ENCODE data around the gene SORBS1. TPM values are rescaled to one million over a fixed set of nuclear protein-coding genes. Genes with fewer than 3 reads are reported as not detected.

SORBS1 gene
- total RNA-seq, 1 donor from 2014 or later = 5.1 TPM

DNA sequence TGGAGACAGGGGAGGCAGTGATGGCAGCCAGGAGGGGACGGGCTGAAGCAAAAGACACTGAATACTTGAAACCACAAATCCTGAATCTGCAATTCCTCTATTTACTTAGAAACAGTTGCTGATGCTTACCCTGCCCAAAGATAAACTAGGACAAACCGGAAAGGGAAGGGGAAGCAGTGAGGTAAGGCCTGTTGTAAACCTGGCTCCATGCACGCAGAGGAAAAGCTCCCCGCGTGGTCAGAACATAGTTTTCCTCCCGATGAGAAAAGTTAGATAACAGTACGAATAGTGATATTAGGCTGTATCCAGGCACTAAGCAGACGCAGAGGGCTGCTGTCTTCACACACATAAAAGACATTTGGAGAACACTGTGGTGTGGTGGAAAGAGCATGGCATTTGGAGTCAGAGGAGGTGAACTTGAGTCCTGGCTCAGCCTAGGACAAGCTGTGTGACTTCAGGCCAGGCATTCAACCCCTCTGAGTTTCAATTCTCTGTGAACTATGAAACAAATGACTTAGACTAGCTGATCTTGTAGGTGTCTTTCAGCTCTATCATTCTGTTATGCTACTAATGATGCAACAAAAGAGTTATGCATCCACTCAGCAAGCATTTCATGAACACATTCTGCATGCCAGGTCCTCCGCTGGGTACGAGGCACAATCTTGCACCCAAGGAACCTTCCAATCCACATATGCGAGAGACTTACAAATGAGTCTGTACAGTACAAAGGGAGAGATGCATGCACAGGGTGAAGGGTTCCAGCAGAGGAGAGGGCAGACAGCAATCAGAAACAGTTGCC is 80.9 kb downstream of the SORBS1 start:
- Histone ChIP-seq H3K4me3 (ENCODE audit: insufficient read depth, low read depth, low read length) (no peak overlapping the region), H3K4me1 (ENCODE audit: insufficient read depth, low read length) (peaks cover 4% of the 10 kb centered on the region), H3K4me2 (ENCODE audit: low read length) (no peak overlapping the region), H3K27me3 (ENCODE audit: insufficient read depth, low read length) (no peaks in the 10 kb centered on the region), H3K36me3 (ENCODE audit: insufficient read depth, low read length) (no peaks in the 10 kb centered on the region), H4K20me1 (ENCODE audit: insufficient read depth, low read length) (no peaks in the 10 kb centered on the region), H2AFZ (ENCODE audit: low read depth, low read length) (no peak overlapping the region), H3K9me3 (ENCODE audit: insufficient read depth, low read depth, low read length) (no peaks in the 10 kb centered on the region), H3K27ac (ENCODE audit: low read depth, low read length) (no peak overlapping the region), H3K79me2 (ENCODE audit: insufficient read depth, low read length) (no peaks in the 10 kb centered on the region), H3K9ac (ENCODE audit: low read length) (no peak overlapping the region)
- Mint-ChIP-seq H3K4me1 (ENCODE audit: low read depth, unreplicated experiment) (peaks cover 43% of the 10 kb centered on the region), H3K9me3 (ENCODE audit: unreplicated experiment) (peaks cover 2% of the 10 kb centered on the region), H3K36me3 (ENCODE audit: low read depth, unreplicated experiment) (no peaks in the 10 kb centered on the region), H3K4me3 (ENCODE audit: unreplicated experiment) (no peak overlapping the region), H3K27ac (ENCODE audit: unreplicated experiment) (peak overlapping the region; percentile 82), H3K27me3 (ENCODE audit: low read depth, unreplicated experiment) (no peaks in the 10 kb centered on the region)
- TF ChIP-seq EZH2 (IDR thresholded peaks at IDR 0.05; ENCODE audit: insufficient read depth, low read length) = no peak
- TF ChIP-seq, protein P1, sequence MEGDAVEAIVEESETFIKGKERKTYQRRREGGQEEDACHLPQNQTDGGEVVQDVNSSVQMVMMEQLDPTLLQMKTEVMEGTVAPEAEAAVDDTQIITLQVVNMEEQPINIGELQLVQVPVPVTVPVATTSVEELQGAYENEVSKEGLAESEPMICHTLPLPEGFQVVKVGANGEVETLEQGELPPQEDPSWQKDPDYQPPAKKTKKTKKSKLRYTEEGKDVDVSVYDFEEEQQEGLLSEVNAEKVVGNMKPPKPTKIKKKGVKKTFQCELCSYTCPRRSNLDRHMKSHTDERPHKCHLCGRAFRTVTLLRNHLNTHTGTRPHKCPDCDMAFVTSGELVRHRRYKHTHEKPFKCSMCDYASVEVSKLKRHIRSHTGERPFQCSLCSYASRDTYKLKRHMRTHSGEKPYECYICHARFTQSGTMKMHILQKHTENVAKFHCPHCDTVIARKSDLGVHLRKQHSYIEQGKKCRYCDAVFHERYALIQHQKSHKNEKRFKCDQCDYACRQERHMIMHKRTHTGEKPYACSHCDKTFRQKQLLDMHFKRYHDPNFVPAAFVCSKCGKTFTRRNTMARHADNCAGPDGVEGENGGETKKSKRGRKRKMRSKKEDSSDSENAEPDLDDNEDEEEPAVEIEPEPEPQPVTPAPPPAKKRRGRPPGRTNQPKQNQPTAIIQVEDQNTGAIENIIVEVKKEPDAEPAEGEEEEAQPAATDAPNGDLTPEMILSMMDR (IDR thresholded peaks at IDR 0.05; ENCODE audit: insufficient read depth, low read depth, low read length) = no peak
- no peak for FAIRE-seq
- no peak for DNase-seq (ENCODE audit: low read depth)

DNA sequence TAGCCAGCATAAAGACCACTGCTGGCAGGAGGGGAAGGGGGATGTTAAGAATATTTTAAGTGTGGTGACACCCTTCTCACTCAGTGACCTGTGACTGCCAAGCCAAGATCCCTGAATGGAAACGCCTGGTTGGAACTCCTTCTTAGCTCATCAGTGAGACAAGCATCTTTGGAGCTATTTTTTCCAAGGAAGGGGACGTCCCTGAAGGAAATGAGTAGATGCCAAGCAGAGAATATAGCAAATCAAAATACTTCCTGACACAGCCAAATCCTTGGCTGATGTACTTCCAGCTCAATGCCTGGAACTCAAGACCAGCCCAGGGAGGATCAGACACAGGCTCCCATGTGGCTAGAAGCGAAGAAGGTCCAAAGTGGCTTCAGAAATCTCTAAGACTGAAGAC is 82.2 kb downstream of the SORBS1 start:
- Histone ChIP-seq H3K27me3 (ENCODE audit: insufficient read depth, low read length) (no peaks in the 10 kb centered on the region), H2AFZ (ENCODE audit: low read depth, low read length) (no peak overlapping the region), H3K4me3 (ENCODE audit: insufficient read depth, low read depth, low read length) (no peak overlapping the region), H3K9me3 (ENCODE audit: insufficient read depth, low read depth, low read length) (no peaks in the 10 kb centered on the region), H3K9ac (ENCODE audit: low read length) (no peak overlapping the region), H3K79me2 (ENCODE audit: insufficient read depth, low read length) (no peaks in the 10 kb centered on the region), H3K36me3 (ENCODE audit: insufficient read depth, low read length) (no peaks in the 10 kb centered on the region), H3K27ac (ENCODE audit: low read depth, low read length) (no peak overlapping the region), H4K20me1 (ENCODE audit: insufficient read depth, low read length) (no peaks in the 10 kb centered on the region), H3K4me1 (ENCODE audit: insufficient read depth, low read length) (no peaks in the 10 kb centered on the region), H3K4me2 (ENCODE audit: low read length) (no peak overlapping the region)
- peaks cover 2% of the 10 kb centered on the region for H3K9me3 Mint-ChIP-seq (ENCODE audit: unreplicated experiment)
- FAIRE-seq (no peak), DNase-seq (ENCODE audit: low read depth) (no peak)
- no peak overlapping the region for H3K4me3 Mint-ChIP-seq (ENCODE audit: unreplicated experiment)
- TF ChIP-seq EZH2 (IDR thresholded peaks at IDR 0.05; ENCODE audit: insufficient read depth, low read length) = no peak
- TF ChIP-seq, protein P1 (IDR thresholded peaks at IDR 0.05; ENCODE audit: insufficient read depth, low read depth, low read length) = no peak
- no peaks in the 10 kb centered on the region for H3K27me3 Mint-ChIP-seq (ENCODE audit: low read depth, unreplicated experiment)
- H3K27ac Mint-ChIP-seq (ENCODE audit: unreplicated experiment) = no peak overlapping the region
- H3K36me3 Mint-ChIP-seq (ENCODE audit: low read depth, unreplicated experiment) = no peaks in the 10 kb centered on the region
- peaks cover 43% of the 10 kb centered on the region for H3K4me1 Mint-ChIP-seq (ENCODE audit: low read depth, unreplicated experiment)

DNA sequence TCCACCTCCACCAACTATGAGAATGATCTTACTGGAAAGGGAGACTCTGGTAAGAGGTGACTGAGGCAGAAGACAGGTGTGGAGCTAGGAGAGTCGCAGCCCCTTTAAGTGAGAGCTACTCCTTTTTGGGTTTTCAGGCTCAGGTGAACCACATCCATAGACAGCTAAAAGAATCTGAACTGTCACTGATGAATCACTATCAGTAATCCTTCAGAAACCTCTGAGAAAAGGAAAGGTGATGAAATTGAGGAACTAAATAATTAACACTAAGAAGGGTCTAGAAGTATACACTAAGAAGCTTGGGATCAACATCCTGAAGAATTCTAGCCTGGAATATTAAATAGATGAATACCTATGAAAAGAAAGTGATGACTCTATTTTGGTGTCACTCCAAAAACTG is 83.0 kb downstream of the SORBS1 start:
- DNase-seq (ENCODE audit: low read depth) (no peak), FAIRE-seq (no peak)
- Mint-ChIP-seq H3K9me3 (ENCODE audit: unreplicated experiment) (peaks cover 2% of the 10 kb centered on the region), H3K27ac (ENCODE audit: unreplicated experiment) (no peak overlapping the region), H3K4me3 (ENCODE audit: unreplicated experiment) (no peak overlapping the region), H3K36me3 (ENCODE audit: low read depth, unreplicated experiment) (no peaks in the 10 kb centered on the region), H3K27me3 (ENCODE audit: low read depth, unreplicated experiment) (no peaks in the 10 kb centered on the region), H3K4me1 (ENCODE audit: low read depth, unreplicated experiment) (peaks cover 45% of the 10 kb centered on the region)
- Histone ChIP-seq H3K9ac (ENCODE audit: low read length) (no peak overlapping the region), H3K4me1 (ENCODE audit: insufficient read depth, low read length) (no peaks in the 10 kb centered on the region), H3K27ac (ENCODE audit: low read depth, low read length) (no peak overlapping the region), H3K36me3 (ENCODE audit: insufficient read depth, low read length) (no peaks in the 10 kb centered on the region), H3K9me3 (ENCODE audit: insufficient read depth, low read depth, low read length) (no peaks in the 10 kb centered on the region), H2AFZ (ENCODE audit: low read depth, low read length) (no peak overlapping the region), H3K79me2 (ENCODE audit: insufficient read depth, low read length) (no peaks in the 10 kb centered on the region), H4K20me1 (ENCODE audit: insufficient read depth, low read length) (no peaks in the 10 kb centered on the region), H3K4me3 (ENCODE audit: insufficient read depth, low read depth, low read length) (no peak overlapping the region), H3K4me2 (ENCODE audit: low read length) (no peak overlapping the region), H3K27me3 (ENCODE audit: insufficient read depth, low read length) (no peaks in the 10 kb centered on the region)
- TF ChIP-seq, protein P1 (IDR thresholded peaks at IDR 0.05; ENCODE audit: insufficient read depth, low read depth, low read length) = no peak
- no peak for TF ChIP-seq EZH2 (IDR thresholded peaks at IDR 0.05; ENCODE audit: insufficient read depth, low read length)

All from astrocyte (in vitro differentiated cells and primary cell).